Myocyte (in vitro differentiated cells): ENCODE data around the gene NOP9. TPM values are rescaled to one million over a fixed set of nuclear protein-coding genes. Genes with fewer than 3 reads are reported as not detected.

Experiments
- DNase-seq: peaks from one replicate; pipeline ENCODE4 v3.0.0-alpha.2; 2012; ENCODE audit warnings: low read depth
- total RNA-seq: library from RNA; depleted of rRNA; stranded (reverse); fragments of >200 nt; gene quantifications from 2 replicates; pipeline ENCODE4 v1.2.3, GENCODE V29; 2014

The NOP9 gene
- total RNA-seq, 1 donor from 2014 or later = 28.9 TPM

DNA sequence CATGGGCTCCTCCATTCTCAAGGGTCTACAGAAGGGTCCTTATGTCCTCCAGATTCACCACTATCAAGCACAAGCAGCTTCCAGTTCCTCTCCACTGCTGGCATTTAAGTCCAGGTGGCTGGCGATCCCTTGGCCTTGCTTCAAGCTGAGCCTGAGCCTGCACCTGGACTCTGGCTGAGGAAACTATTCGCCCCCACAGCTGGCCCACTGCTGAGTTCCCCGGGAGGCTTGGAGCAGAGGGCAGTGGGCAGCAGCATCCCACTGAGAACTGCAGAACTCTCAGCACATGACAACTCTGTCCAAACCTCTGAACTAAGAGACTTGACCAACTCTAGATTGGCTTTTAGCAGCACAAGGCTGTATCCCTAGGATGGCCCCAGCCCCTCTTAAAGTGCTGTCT is 16.9 kb upstream of the NOP9 start:
- no peak for DNase-seq

DNA sequence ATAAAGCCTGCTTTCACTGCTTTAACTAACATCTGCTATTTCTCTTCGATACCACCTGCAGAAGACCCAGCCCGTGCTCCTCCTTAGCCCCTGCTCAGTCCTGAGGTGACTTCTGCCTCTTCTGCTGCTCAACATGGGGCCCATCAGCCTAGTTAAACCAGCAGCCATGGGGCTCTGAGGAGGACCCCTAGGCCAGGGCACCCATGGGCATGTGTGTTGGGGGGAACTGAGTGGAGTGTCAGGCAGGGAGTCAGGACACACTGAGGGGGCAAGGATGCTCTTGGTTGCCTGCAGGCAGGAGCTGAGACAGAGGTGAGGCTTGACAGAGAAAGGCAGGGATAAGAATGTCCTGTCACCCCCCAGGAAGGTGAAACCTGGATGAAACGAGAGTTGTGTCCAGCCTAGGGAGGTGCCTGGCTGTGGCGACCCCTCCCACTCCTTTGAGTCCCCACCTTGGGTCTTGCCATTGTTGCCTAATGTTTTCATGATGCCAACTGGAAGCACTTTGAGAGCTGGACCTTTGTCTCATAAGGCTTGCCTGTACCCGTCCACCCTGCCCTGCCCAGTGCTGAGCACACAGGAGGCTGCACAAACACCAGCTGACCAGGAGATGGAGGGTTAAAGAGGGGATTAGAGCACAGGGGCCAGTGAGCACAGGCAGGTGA is 15.7 kb upstream of the NOP9 start:
- no peak for DNase-seq

DNA sequence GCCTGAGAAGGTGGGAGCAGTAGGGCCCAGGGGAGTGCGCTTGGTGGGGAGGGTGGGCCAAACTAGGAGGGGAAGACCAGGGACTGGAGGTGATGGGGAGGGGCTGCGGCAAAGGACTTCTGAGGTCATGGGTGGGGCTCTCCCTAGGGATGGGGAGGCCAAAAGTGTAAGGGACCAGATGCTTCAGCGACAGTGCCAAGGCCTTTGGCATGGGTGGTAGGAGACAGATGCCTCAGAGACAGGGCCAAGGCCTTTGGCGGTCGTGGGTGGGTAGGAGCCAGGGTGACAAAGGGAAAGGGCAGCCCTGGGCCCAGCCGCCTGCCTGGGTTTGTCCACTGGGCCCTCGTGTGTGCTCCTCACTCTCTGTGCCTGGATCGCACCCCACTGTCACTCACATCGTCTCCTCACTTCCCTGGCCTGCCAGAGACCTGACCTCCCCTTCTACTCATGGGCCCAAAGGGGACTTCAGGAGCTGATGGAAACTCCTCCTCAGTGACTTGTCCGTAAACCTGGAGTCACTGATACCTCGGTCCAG is 15.1 kb upstream of the NOP9 start:
- no peak for DNase-seq

DNA sequence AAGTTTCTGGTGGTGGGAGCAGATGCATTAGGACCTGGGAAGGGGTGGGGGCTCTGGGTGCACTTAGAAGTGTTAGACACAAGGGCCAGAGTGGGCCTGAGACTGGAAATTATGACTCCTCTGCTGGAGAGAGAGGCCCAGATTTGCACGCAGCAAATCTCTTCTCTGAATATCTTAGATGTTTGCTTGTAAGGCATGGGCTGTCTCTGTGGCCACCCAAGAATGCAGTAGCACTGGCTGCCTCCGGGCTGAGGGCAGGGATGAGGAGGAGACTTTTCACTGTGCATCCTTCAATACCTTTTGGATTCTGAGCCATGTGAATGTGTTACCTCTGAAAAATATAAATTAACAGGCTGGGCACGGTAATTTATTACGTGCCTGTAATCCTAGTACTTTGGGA is 14.3 kb upstream of the NOP9 start:
- DNase-seq = no peak

DNA sequence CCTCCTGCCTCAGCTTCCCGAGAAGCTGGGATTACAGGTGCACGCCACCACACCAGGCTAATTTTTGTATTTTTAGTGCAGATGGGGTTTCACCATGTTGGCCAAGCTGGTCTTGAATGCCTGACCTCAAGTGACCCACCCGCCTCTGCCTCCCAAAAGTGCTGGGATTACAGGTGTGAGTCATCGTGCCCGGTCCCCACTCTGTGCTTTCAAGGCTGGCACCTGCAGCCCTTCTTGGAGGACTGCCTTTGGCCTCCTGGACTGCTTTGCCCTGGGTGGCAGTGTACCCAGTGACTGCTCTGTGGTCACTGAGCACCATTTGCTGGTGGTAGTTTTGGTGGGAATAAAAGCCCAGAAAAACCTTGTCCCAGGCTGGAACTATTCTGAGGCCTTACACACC is 12.7 kb upstream of the NOP9 start:
- no peak for DNase-seq

DNA sequence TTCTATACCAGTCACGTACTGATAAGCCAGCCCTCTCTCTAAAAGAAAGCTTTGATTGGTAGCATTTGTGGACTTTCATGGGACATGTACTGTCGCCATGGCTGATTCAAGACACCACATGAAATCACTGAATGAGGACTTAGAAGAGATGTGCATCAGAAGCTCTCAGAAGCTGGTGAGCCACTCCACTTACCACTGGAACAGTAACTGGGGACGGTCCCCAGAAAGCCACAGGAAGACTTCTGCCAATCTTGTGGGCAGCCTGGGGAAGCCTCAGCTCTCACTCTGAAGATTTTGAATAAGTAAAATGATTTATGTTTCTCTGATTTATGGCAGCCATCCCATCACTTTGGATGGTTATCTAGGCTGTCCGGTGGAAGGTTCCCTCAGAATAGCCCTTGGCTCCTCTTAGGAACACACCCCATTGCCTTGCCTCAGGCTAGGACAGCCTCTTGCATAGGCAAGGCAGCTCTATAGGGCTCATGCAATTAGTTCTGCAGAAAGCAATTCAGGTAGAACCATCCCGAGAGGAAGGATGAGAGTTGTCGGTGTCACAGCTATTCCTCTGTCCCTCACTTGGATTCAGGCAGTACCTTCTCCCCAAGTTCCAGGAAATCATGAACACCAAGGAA is 9.9 kb upstream of the NOP9 start:
- no peak for DNase-seq

DNA sequence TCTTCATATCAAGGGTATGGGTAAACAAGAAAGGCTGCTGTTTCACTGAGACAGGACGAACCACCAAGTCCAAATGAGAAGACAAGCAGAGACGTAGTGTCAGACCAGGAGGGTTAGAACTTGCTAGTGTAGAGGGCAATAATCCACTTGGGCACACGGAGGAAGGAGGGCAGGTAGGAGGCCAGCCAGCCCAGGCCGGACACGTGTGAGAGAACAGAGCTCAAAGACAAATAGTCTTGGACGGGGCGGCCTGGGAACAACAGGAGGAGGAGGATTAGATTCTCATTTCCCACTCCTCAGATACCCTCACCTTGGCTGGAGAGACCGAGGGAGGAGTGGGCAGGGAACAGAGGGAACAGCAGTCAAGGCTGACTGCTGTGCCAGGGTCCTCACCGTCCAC is 8.9 kb upstream of the NOP9 start:
- no peak for DNase-seq

DNA sequence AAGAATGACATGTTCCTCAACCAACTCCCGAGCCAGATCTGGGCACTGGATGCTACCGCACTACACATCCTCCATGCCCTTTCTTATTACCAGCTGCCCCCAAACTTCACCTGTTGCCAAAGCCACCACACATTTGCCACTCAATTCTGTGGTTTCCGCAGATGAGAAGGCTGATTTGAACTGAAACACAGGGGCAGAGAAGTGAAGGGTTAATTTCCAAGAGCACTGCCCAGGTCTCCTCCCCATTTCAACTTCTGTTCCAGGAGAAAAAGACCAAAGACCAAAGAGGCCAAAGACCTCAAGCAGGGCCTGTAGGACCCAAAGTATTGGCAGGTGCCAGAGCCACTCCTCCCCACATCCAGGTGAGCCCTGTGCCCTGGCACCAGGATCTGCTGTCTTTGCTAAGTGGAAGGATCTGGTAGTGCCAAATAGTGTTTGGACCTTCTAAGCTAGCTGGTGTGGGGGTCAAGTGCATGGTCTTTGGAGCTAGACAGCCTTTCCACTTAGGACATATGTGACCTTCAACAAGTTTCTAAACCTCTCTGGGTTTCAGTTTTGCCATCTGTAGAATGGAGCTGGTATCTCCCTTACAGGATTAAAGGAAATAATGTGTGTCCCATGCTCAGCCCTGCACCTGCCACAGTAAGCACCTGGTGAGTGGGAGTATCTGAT is 8.1 kb upstream of the NOP9 start:
- no peak for DNase-seq

DNA sequence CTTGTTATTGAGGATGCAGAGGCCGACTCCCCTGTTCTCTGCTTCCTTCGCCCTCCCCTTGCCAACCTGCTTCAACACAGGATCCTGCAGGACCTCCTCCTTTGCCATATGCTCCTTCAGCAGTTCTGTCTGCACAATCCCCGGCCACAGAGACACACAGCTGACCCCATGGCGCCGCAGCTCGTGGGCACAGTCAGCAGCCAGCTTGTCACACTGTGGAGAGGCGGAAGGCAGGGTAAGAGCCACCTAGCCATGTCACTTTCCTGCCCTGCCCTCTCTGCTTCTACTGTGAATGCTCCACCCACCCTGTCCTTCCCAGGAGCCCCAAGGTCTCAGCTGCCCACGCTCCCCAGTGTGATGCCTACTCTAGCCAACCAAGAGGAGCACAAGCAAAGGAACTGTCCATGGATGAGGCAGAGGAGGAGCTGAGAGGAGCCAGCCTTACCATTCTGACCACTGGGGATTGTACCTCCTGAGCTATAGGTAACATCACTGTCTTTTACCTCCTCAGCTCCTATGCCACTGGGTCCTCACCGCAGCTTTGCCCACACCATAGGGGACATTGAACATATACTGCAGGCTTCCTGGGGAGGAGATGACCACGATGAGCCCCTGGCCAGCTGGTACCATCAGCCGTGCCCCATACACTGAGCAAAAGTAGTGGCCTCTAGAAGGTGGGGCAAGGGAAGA is 7.4 kb upstream of the NOP9 start:
- DNase-seq = no peak

DNA sequence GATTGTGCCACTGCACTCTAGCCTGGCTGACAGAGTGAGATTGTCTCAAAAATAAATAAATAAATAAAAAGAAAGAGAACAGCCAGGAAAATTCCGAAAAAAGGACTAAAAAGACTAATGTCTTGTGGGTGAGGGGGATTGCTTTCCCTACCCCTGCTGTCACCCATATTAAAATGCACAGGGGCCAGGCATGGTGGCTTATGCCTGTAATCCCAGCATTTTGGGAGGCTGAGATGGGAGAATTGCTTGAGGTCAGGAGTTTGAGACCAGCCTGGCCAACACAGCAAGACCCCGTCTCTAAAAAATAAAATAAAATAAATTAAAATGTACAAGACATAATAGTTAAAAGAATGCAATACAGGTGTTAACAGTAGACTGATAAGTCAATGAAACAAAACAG is 6.1 kb upstream of the NOP9 start:
- no peak for DNase-seq

DNA sequence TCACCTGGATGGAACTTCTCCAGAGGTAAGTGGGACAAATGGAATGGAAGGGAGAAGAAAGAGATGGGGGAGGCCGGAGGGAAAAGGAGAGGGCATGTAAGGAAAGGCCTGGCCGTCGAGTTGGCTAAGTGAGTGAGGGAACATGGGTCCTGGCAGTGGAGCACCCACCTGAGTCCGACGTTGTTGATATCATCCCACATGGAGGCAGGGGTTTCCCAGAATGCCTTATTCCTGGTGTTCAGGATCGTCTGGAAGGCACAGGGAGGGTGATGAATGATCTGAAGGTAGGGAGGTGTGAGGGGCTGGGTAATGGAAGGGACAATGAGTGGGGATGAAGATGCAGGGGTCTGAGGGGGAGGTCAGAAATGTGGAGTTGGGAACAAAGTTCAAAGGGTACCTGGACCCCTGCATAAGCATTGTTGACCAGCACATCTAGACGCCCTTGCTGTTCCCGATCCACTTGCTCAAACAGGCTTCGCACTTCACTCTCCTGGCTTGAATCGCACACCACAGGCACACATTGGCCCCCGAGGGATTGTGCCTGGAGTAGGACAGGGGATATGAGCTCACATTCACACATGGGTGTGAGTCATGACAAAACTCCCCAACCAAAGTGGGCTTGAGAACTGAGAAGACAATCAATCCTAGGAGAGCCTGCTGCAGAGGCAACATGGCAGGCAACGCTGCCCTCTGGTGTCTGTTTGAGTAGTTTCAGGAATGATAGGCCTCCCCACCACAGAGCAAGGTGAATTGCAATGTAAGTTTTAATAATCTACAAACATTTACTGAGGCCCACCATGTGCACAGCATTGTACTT is 3.1 kb upstream of the NOP9 start:
- peak; percentile 89 for DNase-seq

DNA sequence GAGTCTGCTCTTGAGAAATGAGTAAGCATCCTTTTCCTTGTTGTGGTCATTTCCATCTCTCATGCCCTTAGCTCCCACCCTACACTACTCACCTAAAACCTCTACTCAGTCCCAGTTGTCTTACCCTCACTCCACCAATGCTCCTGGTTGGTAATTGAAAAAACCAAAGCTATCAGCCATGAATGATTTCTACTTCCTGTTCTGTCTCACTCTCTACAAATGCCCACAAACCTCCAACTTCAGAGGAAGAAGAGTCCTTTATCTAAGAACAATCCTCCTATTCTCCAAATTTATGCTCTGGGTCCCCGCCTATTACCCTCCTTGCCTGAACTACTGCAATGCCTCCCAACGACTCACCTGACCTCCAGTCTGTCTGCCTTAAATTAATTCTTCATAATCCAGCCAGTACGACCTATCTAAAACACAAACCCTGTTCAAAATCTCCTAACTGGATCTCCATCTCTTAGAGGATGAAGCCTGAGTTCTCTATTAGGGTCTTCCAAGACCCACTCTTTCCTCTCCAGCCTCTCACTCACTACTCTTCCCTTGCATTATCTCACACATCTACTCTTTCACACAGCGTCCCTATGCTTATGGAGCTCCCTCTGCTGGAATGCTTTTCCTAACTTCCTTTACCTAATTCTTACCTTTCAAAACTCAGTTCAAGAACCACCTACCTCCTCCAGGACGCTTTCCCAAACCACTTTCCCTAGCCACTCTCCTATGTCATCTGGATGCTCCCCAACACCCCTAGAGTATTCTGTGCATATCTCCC is 2.3 kb upstream of the NOP9 start:
- DNase-seq = no peak

DNA sequence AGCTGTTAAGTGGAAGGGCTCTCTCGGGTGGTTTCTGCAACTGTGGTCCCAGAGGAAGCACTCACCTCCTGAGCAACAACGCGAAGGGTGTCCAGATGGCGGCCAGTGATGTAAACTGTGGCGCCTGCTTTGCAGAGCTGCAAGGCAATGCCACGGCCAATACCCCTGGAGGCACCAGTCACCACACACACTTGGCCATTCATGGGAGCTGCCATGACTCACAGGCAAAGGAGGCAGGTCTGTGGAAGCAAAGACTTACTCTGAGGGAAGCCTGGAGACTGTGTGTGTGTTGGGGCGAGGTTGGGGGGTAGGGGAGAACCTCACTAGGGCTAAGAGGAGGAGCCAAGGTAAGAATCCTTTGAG is 777 bp upstream of the NOP9 start:
- peak; percentile 67 for DNase-seq

DNA sequence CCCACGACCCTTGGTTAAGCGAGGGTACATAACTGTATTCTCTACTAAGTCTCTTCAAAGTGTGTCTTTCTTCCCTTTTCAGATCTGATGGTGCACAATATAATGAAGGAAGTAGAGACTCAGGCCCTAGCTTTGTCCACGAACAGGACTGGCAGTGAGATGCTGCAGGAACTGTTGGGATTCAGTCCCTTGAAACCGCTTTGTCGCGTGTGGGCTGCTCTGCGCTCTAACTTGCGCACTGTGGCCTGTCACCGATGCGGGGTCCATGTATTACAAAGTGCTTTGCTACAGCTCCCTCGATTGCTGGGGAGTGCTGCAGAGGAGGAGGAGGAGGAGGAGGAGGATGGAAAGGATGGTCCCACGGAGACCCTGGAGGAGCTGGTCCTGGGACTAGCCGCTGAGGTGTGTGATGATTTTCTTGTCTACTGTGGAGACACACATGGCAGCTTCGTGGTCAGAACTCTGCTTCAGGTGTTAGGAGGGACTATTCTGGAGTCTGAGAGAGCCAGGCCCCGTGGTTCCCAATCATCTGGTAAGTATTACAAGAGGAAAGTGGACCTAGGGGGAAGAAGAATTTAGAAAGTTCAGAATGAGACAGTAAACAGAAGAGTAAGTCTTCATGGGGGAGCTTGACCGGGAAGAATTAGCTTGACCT is 803 bp downstream of the NOP9 start:
- no peak for DNase-seq

DNA sequence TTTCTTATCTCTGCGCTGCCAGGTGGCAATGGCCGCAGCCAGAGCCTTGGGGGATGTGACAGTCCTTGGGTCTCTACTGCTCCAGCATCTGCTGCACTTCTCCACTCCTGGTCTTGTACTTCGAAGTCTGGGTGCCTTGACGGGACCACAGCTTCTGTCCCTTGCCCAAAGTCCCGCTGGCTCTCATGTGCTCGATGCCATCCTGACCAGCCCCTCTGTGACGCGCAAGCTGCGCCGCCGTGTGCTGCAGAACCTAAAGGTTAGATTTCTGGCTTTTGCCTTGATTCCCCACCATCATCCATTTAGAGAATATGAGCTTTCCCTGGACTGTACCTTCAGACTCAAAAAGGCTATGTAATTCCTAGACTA is 4.4 kb downstream of the NOP9 start:
- no peak for DNase-seq

DNA sequence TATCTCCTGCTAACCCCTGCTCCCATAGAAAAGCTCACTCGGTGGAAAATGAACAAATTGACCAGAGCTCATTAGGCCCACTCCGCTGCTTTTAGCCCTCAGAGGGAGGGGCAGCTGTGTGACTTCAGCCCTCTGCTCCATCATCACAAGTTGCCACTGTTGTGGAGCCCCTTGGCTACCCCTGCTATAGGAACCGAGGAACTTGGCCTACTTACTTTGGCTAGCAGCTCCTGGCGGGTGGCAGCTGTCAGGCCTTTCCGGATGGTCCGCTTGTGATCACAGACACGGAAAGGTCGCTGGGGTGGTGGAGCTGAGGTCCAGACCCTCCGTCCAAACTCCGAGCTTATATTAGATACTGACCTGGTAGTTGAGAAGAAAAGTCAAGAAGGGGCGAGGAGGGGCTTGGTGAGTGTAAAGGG is 7.5 kb downstream of the NOP9 start:
- DNase-seq = no peak

DNA sequence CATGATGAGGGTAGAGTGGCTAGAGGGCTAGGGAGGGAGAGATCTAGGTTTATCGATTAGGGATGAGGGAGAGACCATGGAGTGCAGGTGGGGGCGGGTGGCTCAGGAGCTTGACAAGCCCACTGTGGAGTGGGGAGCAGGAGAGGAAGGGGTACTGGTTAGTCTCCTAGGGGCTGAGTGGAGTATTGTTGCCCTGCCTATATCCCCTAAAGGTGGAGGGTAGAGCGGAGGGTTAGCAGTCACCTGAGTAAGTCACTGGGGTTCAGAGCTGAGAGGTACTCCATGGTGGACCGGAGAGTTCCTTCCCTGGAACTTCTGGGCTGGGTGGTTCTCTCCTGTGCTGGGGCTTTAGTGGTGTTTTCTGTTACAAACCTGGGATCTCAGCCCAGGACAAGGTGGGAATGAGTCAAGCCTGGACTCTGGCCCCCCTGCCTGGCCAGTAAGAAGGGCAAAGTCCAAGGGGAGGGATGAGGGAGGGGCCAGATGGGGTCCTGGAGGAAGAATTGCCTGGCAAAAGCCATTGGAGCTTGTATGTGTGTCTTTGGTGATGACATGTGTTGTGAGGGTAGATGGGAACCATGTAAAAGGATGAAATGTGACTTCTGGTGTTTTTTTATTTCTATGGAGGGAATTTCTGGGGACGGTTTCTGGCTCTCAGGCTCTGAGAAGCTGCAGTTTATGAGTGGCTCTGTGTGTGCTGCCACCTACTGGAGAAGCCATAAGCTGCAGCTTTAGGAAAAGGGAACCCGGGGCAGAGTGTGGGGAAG is 8.1 kb downstream of the NOP9 start, which contains the start of gene CIDEB:
CIDEB (minus strand) TSS at position 403 of the 767 bp plus-strand sequence; CDS start at position 284, 119 bp downstream.
- peak; percentile 66 for DNase-seq

DNA sequence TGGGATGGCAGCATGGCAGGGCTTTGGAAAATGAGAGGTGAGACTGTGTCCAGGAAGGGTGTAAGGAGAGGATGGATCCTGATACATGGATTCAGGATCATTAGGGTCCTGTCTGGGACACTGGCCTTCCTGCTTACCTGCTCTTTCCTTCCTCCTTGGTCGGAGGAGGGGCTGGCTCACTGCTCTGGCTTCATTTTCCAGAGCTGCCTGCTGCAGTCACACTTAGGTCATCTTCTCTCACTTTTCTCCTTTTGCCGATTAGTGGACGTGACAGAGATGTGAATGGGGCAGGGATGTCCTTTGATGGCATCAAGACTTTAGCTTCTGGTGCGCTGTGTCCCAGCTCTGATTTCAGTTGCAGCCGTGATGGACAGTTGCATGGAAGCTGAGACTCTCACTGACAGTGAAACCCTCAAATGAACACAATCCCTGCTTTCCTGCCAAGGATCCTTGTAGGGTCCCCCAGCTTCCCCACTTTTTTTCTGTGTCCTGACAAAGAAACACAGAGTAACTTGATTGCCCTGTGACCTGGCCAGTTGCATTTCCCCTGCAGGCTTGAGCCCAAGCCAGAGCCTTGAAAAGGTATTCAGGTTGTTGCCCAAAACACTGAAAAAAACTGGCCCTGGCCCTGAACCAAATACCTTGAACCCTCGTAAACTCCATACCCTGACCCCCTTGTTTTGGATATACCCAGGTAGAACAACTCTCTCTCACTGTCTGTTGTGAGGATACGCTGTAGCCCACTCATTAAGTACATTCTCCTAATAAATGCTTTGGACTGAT is 8.9 kb downstream of the NOP9 start:
- no peak for DNase-seq
